Measurements from ENCODE around the gene WWOX. TPM values are rescaled to one million over a fixed set of nuclear protein-coding genes. Genes with fewer than 3 reads are reported as not detected.
A peak's percentile ranks its signal among the peaks of the same experiment; 100 is the strongest.

The WWOX gene
- total RNA-seq, 1 donor from 2014 or later: 7.3 TPM

DNA sequence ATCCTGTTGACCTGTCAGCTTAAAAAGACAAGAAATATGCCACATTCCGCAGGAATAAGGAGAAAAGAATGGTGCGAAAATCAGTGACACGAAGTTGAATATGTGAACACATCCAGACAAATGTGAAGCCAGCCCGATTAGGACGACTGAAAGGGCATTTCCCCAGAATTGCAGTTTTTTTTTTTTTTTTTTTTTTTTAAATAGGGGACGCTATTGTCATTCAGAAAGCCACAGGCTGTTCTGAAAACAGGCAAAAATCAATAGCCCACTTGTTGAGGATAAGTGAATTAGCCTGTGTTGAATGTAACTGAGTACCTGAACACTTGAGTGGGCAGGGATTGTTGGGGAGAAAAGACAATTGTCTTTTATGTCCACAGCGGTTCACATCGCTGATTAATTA lies 507.1 kb downstream of the WWOX start:
- Histone ChIP-seq H3K79me2 (ENCODE audit: insufficient read depth, low read length) (no peaks in the 10 kb centered on the region), H3K9me3 (ENCODE audit: insufficient read depth, low read depth, low read length) (no peaks in the 10 kb centered on the region), H3K9ac (ENCODE audit: low read length) (no peak overlapping the region), H2AFZ (ENCODE audit: low read depth, low read length) (no peak overlapping the region), H3K27ac (ENCODE audit: low read depth, low read length) (no peak overlapping the region), H4K20me1 (ENCODE audit: insufficient read depth, low read length) (no peaks in the 10 kb centered on the region), H3K27me3 (ENCODE audit: insufficient read depth, low read length) (no peaks in the 10 kb centered on the region), H3K4me3 (ENCODE audit: insufficient read depth, low read depth, low read length) (no peak overlapping the region), H3K4me1 (ENCODE audit: insufficient read depth, low read length) (no peaks in the 10 kb centered on the region), H3K36me3 (ENCODE audit: insufficient read depth, low read length) (no peaks in the 10 kb centered on the region), H3K4me2 (ENCODE audit: low read length) (no peak overlapping the region)
- DNase-seq (ENCODE audit: low read depth) (no peak), FAIRE-seq (no peak)
- Mint-ChIP-seq H3K27me3 (ENCODE audit: low read depth, unreplicated experiment) (no peaks in the 10 kb centered on the region), H3K4me1 (ENCODE audit: low read depth, unreplicated experiment) (peaks cover 17% of the 10 kb centered on the region), H3K4me3 (ENCODE audit: unreplicated experiment) (no peak overlapping the region), H3K27ac (ENCODE audit: unreplicated experiment) (no peak overlapping the region), H3K36me3 (ENCODE audit: low read depth, unreplicated experiment) (no peaks in the 10 kb centered on the region), H3K9me3 (ENCODE audit: unreplicated experiment) (no peaks in the 10 kb centered on the region)
- TF ChIP-seq, protein P1, sequence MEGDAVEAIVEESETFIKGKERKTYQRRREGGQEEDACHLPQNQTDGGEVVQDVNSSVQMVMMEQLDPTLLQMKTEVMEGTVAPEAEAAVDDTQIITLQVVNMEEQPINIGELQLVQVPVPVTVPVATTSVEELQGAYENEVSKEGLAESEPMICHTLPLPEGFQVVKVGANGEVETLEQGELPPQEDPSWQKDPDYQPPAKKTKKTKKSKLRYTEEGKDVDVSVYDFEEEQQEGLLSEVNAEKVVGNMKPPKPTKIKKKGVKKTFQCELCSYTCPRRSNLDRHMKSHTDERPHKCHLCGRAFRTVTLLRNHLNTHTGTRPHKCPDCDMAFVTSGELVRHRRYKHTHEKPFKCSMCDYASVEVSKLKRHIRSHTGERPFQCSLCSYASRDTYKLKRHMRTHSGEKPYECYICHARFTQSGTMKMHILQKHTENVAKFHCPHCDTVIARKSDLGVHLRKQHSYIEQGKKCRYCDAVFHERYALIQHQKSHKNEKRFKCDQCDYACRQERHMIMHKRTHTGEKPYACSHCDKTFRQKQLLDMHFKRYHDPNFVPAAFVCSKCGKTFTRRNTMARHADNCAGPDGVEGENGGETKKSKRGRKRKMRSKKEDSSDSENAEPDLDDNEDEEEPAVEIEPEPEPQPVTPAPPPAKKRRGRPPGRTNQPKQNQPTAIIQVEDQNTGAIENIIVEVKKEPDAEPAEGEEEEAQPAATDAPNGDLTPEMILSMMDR (IDR thresholded peaks at IDR 0.05; ENCODE audit: insufficient read depth, low read depth, low read length): no peak
- no peak for TF ChIP-seq EZH2 (IDR thresholded peaks at IDR 0.05; ENCODE audit: insufficient read depth, low read length)

DNA sequence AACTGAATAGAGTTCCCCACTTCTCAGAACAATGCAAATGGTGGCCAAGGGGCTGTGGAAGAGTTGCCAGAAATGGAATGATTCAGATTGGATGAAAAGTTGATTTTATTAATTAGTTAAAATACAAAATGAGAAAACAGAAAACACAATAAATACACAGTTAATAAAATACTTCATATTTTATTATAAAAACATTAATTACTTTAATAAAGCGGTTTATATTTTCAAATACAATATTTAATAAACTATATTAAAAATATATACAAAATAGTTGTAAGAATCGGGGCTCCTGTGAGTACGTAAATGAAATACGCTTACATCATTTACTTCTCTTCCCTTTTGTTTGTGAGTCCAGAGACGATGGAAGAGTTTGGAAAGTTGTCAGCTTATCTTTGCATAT lies 507.6 kb downstream of the WWOX start:
- Mint-ChIP-seq H3K9me3 (ENCODE audit: unreplicated experiment) (no peaks in the 10 kb centered on the region), H3K27me3 (ENCODE audit: low read depth, unreplicated experiment) (no peaks in the 10 kb centered on the region), H3K4me3 (ENCODE audit: unreplicated experiment) (no peak overlapping the region), H3K36me3 (ENCODE audit: low read depth, unreplicated experiment) (no peaks in the 10 kb centered on the region), H3K4me1 (ENCODE audit: low read depth, unreplicated experiment) (peaks cover 17% of the 10 kb centered on the region), H3K27ac (ENCODE audit: unreplicated experiment) (no peak overlapping the region)
- Histone ChIP-seq H3K9ac (ENCODE audit: low read length) (no peak overlapping the region), H2AFZ (ENCODE audit: low read depth, low read length) (no peak overlapping the region), H3K4me2 (ENCODE audit: low read length) (no peak overlapping the region), H3K4me1 (ENCODE audit: insufficient read depth, low read length) (no peaks in the 10 kb centered on the region), H4K20me1 (ENCODE audit: insufficient read depth, low read length) (no peaks in the 10 kb centered on the region), H3K9me3 (ENCODE audit: insufficient read depth, low read depth, low read length) (no peaks in the 10 kb centered on the region), H3K4me3 (ENCODE audit: insufficient read depth, low read depth, low read length) (no peak overlapping the region), H3K27ac (ENCODE audit: low read depth, low read length) (no peak overlapping the region), H3K36me3 (ENCODE audit: insufficient read depth, low read length) (no peaks in the 10 kb centered on the region), H3K79me2 (ENCODE audit: insufficient read depth, low read length) (no peaks in the 10 kb centered on the region), H3K27me3 (ENCODE audit: insufficient read depth, low read length) (no peaks in the 10 kb centered on the region)
- DNase-seq (ENCODE audit: low read depth): no peak
- FAIRE-seq: no peak
- TF ChIP-seq EZH2 (IDR thresholded peaks at IDR 0.05; ENCODE audit: insufficient read depth, low read length): no peak
- TF ChIP-seq, protein P1 (IDR thresholded peaks at IDR 0.05; ENCODE audit: insufficient read depth, low read depth, low read length): no peak

- H3K4me1 Mint-ChIP-seq (ENCODE audit: low read depth, unreplicated experiment): peaks cover 17% of the 10 kb centered on the region
- H3K27ac Mint-ChIP-seq (ENCODE audit: unreplicated experiment): no peak overlapping the region
- DNase-seq (ENCODE audit: low read depth): peak; percentile 20
Measured at GRCh38 chr16:78607465-78607864, 508.0 kb downstream of the WWOX start.

More at GRCh38 chr16:78607465-78607864, 508.0 kb downstream of the WWOX start:
- Histone ChIP-seq H3K9me3 (ENCODE audit: insufficient read depth, low read depth, low read length) (no peaks in the 10 kb centered on the region), H3K4me3 (ENCODE audit: insufficient read depth, low read depth, low read length) (no peak overlapping the region), H2AFZ (ENCODE audit: low read depth, low read length) (no peak overlapping the region), H3K27ac (ENCODE audit: low read depth, low read length) (no peak overlapping the region), H3K9ac (ENCODE audit: low read length) (no peak overlapping the region), H3K36me3 (ENCODE audit: insufficient read depth, low read length) (no peaks in the 10 kb centered on the region), H3K79me2 (ENCODE audit: insufficient read depth, low read length) (no peaks in the 10 kb centered on the region), H4K20me1 (ENCODE audit: insufficient read depth, low read length) (no peaks in the 10 kb centered on the region), H3K4me2 (ENCODE audit: low read length) (no peak overlapping the region), H3K27me3 (ENCODE audit: insufficient read depth, low read length) (no peaks in the 10 kb centered on the region), H3K4me1 (ENCODE audit: insufficient read depth, low read length) (no peaks in the 10 kb centered on the region)
- no peaks in the 10 kb centered on the region for H3K27me3 Mint-ChIP-seq (ENCODE audit: low read depth, unreplicated experiment)
- TF ChIP-seq, protein P1 (IDR thresholded peaks at IDR 0.05; ENCODE audit: insufficient read depth, low read depth, low read length): no peak
- TF ChIP-seq EZH2 (IDR thresholded peaks at IDR 0.05; ENCODE audit: insufficient read depth, low read length): no peak
- no peak overlapping the region for H3K4me3 Mint-ChIP-seq (ENCODE audit: unreplicated experiment)
- no peak for FAIRE-seq
- H3K36me3 Mint-ChIP-seq (ENCODE audit: low read depth, unreplicated experiment): no peaks in the 10 kb centered on the region
- no peaks in the 10 kb centered on the region for H3K9me3 Mint-ChIP-seq (ENCODE audit: unreplicated experiment)
